ENCODE measurements around the gene MS4A8.
"Not testable (repeated sequence)": the region's sequence is repeated elsewhere in the genome, so short reads cannot be mapped to it uniquely, and the experiment has no call there.

Gene MS4A8

DNA sequence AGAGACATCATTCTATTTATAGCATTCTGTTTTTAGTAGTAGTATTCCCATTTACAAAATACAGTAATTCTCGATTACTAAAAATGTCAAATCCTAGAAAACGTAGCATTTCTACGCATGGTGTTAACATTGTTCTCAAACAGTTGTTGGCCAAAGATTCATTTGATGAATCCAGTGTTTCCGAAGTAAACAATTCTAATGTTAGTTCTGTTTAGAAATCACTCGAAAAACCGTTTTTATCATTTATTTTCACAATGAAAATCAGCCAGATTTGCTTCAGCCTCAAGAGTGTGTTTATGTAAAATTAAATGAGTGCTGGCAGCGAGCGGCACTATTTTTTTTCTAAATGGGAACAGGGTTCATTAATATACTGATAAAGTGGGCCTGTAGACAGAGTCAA lies 32.2 kb downstream of the MS4A8 start:
- FAIRE-seq = no peak

GRCh38 chr11:60734279-60734678 lies 34.9 kb downstream of the MS4A8 start:
- FAIRE-seq = no peak

GRCh38 chr11:60739114-60739513 lies 39.7 kb downstream of the MS4A8 start:
- no peak for FAIRE-seq

- no peak for FAIRE-seq
Measured at GRCh38 chr11:60740573-60740972, 41.2 kb downstream of the MS4A8 start.

- no peak for FAIRE-seq
Measured at GRCh38 chr11:60741421-60741820, 42.0 kb downstream of the MS4A8 start.

- no peak for FAIRE-seq
Measured at GRCh38 chr11:60743058-60743457, 43.6 kb downstream of the MS4A8 start.

- FAIRE-seq = no peak
Measured at GRCh38 chr11:60744114-60744513, 44.7 kb downstream of the MS4A8 start.

GRCh38 chr11:60747359-60747873 lies 48.0 kb downstream of the MS4A8 start:
- FAIRE-seq = no peak

DNA sequence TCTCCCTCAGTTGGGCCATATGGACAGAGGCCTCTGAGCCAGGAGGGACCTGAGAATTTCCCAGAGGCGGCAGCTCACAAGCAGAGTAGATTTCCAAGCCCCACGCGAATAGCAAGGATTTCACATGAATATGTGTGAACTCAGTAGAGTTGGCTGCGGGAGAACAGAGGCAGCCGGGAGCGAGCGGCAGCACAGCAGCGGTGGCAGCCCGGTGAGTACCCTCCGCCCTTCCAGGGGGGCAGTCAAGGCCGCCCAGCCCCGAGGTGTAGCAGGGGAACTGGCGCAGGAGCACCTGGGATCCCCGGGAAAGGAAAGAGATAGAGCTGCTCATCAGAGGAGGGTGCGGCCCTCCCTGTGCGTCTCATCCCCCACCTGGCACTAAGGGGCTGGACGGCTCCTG lies 48.8 kb downstream of the MS4A8 start:
- no peak for FAIRE-seq

DNA sequence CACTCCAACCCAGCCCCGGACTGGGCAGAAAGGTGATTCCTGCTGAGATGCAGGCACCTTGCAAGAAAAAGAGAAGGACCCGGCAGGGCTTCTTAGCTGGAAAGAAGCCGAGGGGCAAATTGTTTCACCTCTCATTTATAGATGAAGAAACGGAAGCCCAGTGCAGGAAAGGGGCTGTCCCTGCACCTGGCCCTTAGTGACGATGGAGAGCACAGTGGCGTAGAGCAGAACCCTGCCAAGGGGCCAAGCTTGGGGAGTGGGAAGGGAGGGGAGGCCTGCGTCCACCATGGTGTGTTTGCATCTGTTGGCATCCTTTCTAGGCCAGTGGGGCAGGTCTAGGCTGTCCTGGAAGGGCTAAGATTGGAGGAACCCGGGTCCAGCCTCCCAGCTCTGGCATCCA lies 49.4 kb downstream of the MS4A8 start:
- FAIRE-seq = no peak

- no peak for FAIRE-seq
Measured at GRCh38 chr11:60750911-60751310, 51.5 kb downstream of the MS4A8 start.

DNA sequence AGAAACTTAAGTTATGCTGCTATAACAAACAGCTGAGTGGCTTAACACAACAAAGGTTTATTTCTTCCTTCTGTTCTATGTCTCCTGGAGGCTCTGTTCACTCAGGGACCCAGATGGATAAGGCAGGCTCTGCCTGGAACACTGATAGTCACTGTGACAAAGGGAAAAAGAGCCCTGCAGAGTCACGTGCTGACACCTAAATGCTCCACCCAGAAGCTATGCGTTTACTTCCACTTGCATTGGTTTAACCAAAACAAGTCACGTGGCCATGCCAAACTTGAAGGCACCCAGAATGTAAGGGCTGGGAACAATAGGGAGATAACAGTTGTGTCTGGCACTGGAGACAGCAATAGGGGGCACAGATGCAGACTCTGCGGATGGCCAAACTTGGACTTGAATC lies 53.9 kb downstream of the MS4A8 start:
- FAIRE-seq = no peak

DNA sequence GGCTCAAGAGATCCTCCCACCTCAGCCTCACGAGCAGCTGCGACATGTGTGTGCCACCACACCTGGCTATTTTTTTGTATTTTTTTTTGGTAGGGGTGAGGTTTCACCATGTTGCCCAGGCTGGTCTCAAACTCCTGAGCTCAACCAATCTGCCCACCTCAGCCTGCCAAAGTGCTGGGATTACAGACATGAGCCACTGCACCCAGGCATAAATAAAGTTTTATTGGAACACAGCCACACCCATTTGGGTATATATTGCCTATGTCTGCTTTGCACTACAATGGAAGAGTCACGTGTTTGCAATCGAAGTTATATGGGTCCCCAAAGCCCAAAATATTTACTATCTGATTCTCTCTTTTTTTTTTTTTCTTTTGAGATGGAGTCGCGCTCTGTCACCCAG lies 55.5 kb downstream of the MS4A8 start:
- FAIRE-seq = no peak

- no peak for FAIRE-seq
Measured at GRCh38 chr11:60756307-60757032, 57.1 kb downstream of the MS4A8 start, which contains the start of gene MS4A15. MS4A15 (plus strand) TSS chr11:60756867; CDS start chr11:60763734, 6,867 bp downstream.

GRCh38 chr11:60757231-60757800 lies 57.9 kb downstream of the MS4A8 start:
- FAIRE-seq = no peak

DNA sequence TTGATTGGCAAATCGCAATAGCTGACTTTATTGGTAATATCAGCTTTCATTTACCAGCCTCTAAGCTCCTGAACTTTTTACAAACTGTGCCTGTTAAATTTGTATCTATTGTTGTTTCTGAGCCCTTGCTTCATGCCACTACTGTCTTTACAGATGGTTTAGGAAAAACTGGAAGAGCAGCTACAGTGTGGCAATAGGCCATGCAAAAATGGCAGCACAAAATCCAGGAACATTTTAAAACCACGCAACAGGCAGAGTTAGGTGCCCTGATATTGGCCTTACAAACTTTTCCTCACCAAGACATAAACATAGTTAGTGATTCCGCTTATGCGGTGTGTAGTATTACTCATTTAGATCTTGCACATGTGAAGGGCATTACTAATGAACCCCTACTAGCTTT lies 59.3 kb downstream of the MS4A8 start:
- FAIRE-seq = not testable (repeated sequence)

GRCh38 chr11:60759438-60760225 lies 60.2 kb downstream of the MS4A8 start:
- not testable (repeated sequence) for FAIRE-seq

- FAIRE-seq = no peak
Measured at GRCh38 chr11:60761436-60762190, 62.2 kb downstream of the MS4A8 start.

- FAIRE-seq = no peak
Measured at GRCh38 chr11:60762851-60763691, 63.7 kb downstream of the MS4A8 start.

- no peak for FAIRE-seq
Measured at GRCh38 chr11:60763692-60764369, 64.4 kb downstream of the MS4A8 start.

DNA sequence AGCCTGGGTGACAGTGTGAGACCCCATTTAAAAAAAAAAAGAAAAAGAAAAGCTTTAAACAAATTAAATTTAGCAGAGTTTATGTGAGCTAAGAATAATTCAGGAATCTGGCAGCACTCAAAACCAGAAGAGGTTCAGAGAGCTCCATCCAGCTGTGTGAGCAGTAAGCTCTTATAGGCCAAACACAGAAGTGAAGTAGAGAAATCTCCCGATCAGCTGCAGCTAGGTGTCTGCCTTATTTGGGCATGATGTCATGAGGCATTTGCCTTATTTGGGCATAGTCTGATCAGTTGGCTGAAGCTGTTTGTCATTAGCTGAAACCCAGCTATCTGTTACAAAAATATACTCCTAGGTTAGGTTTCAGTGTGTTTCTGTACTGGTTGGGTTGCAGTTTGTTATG lies 65.5 kb downstream of the MS4A8 start:
- FAIRE-seq = no peak

All from A204.1 (cell line).